SK-N-MC (cell line): ENCODE data around the gene PON2.
A peak's percentile ranks its signal among the peaks of the same experiment; 100 is the strongest.

ENCODE experiments used
- DNase-seq: peaks from one replicate; pipeline ENCODE4 v3.0.0-alpha.2; 2011; ENCODE audit warnings: low read depth, low spot score
- H3K27ac ChIP-seq: fragments of 200-600 bp; sonication (generic); 2 replicates; pipeline ENCODE4 v1.5.1; 2016; ENCODE audit warnings: mixed run types
- H3K36me3 ChIP-seq: fragments of 200-600 bp; sonication (generic); 2 replicates; pipeline ENCODE4 v1.6.1; 2017; ENCODE audit warnings: antibody characterized with exemption, low read length, mixed read lengths; ENCODE audit not compliant: insufficient read depth
- H3K4me3 ChIP-seq: fragments of 200-600 bp; sonication (generic); 2 replicates; pipeline ENCODE4 v1.5.1; 2016
- H3K9ac ChIP-seq: fragments of 200-600 bp; sonication (generic); 2 replicates; pipeline ENCODE4 v1.8.0; 2017; ENCODE audit warnings: mixed run types, mixed read lengths; ENCODE audit not compliant: insufficient read length
- H3K9me3 ChIP-seq: fragments of 200-600 bp; sonication (generic); 2 replicates; pipeline ENCODE4 v1.6.1; 2017; ENCODE audit warnings: low read depth, mild to moderate bottlenecking, antibody characterized with exemption, low read length, moderate library complexity, mixed read lengths
- EZH2 ChIP-seq: fragments of 200-600 bp; sonication (generic); IDR thresholded peaks from one replicate; pipeline ENCODE4 v1.6.1; 2017; ENCODE audit warnings: antibody characterized with exemption
- FOXP2 ChIP-seq: optimal IDR thresholded peaks from 2 replicates; pipeline ENCODE3; 2011; ENCODE audit warnings: mild to moderate bottlenecking, moderate library complexity; ENCODE audit not compliant: insufficient read depth; ENCODE audit errors: extremely low read length, control extremely low read depth
- POLR2AphosphoS5 ChIP-seq: IDR thresholded peaks from 2 replicates; pipeline ENCODE4 v1.6.1; 2012; ENCODE audit warnings: mild to moderate bottlenecking, low read depth, low read length, borderline replicate concordance

PON2 gene

DNA sequence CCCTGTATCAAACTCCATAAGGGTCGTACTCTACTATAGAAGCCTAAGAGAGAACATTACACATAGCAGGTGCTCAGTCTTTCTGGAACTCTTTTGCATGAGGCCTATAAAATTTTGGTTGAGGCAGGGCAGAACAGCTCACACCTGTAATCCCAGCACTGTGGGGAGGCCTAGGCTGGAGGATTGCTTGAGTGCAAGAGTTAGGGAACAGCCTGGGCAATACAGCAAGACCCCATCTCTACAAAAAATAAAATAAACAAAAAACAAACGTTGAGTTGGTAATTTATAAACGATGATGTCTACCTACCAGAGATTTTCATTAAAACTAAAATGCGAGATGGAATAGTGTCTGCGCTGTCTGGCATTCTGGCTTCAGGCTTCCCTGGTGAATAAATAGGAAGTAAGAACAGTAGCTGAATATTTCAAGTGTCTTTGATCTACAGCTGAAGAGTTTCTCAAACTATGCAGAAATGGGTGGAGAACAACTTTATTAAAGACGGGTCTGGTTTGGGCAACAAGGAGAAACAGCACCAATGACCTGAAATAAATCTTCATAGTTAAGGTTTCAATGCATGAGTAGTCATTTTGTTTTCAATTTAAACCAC is 774 bp downstream of the PON2 start:
- peaks cover 14% of the 10 kb centered on the region for H3K36me3 ChIP-seq
- H3K4me3 ChIP-seq = peak overlapping the region; percentile 94
- peak overlapping the region; percentile 77 for H3K27ac ChIP-seq
- DNase-seq = no peak
- no peaks in the 10 kb centered on the region for H3K9me3 ChIP-seq
- H3K9ac ChIP-seq = peak overlapping the region; percentile 91
- TF ChIP-seq POLR2AphosphoS5 (no peak), EZH2 (no peak), FOXP2 (no peak)

DNA sequence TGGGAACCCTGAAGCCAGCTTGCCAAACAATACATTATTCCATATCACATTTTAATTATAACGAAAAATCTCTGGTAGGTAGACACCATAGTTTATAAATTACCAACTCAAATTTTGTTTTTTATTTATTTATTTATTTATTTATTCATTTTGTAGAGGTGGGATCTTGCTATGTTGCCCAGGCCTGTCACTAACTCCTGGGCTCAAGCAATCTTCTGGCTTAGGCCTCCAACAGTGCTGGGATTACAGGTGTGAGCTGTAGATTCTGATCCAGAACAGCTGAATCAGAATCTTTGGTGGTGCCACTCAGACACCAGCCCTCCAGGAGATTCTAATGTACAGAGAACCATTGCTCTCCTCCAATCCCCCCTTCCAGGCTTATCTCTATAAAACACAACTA is 1.7 kb downstream of the PON2 start:
- no peak for DNase-seq
- no peaks in the 10 kb centered on the region for H3K9me3 ChIP-seq
- H3K4me3 ChIP-seq = no peak overlapping the region
- no peak overlapping the region for H3K27ac ChIP-seq
- H3K36me3 ChIP-seq = peaks cover 14% of the 10 kb centered on the region
- H3K9ac ChIP-seq = no peak overlapping the region
- TF ChIP-seq FOXP2 = no peak
- no peak for TF ChIP-seq EZH2
- no peak for TF ChIP-seq POLR2AphosphoS5

DNA sequence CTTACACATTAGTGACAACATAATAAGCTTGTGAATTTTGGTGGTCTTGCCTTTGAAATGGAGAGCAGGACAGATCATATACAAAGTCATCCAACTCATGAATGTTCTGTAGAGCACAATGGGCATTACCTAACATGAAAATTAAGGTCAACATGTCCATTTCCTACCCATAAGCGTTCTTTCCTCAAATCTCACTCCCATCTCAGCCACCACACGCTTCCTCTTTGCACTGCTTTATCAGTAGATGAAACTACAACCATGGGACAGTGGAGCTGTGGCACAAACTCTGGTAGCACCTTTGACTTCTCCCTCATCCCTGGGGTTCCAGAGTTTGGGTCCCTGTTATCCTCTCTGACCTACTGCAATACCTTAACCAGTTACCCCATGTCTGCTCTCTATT is 2.2 kb downstream of the PON2 start:
- H3K36me3 ChIP-seq = peaks cover 14% of the 10 kb centered on the region
- no peak for DNase-seq
- H3K9me3 ChIP-seq = no peaks in the 10 kb centered on the region
- H3K27ac ChIP-seq = no peak overlapping the region
- H3K4me3 ChIP-seq = no peak overlapping the region
- no peak overlapping the region for H3K9ac ChIP-seq
- no peak for TF ChIP-seq POLR2AphosphoS5
- no peak for TF ChIP-seq EZH2
- TF ChIP-seq FOXP2 = no peak

DNA sequence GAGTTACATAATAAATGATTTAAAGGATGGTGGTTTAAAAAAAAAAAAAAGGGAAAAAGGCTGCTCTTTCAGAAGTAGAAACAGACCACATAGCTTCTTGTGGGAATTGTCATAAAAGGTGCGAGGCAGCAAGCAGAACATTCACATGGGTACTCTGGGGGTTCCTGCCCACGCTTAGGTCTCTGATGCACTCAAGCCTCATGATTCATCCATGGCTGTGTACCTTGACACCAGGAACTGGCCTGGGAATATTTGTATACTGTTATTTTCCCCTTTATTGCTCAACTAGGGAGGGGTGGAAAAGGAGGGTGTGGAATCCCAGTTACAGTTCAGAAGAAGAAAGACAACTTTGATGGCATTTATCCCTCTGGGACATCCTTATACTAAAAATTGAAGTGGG is 4.0 kb downstream of the PON2 start:
- H3K9me3 ChIP-seq = no peaks in the 10 kb centered on the region
- peaks cover 14% of the 10 kb centered on the region for H3K36me3 ChIP-seq
- TF ChIP-seq POLR2AphosphoS5 = no peak
- no peak for TF ChIP-seq EZH2
- no peak for TF ChIP-seq FOXP2
- no peak overlapping the region for H3K27ac ChIP-seq
- no peak overlapping the region for H3K9ac ChIP-seq
- H3K4me3 ChIP-seq = no peak overlapping the region
- DNase-seq = no peak

DNA sequence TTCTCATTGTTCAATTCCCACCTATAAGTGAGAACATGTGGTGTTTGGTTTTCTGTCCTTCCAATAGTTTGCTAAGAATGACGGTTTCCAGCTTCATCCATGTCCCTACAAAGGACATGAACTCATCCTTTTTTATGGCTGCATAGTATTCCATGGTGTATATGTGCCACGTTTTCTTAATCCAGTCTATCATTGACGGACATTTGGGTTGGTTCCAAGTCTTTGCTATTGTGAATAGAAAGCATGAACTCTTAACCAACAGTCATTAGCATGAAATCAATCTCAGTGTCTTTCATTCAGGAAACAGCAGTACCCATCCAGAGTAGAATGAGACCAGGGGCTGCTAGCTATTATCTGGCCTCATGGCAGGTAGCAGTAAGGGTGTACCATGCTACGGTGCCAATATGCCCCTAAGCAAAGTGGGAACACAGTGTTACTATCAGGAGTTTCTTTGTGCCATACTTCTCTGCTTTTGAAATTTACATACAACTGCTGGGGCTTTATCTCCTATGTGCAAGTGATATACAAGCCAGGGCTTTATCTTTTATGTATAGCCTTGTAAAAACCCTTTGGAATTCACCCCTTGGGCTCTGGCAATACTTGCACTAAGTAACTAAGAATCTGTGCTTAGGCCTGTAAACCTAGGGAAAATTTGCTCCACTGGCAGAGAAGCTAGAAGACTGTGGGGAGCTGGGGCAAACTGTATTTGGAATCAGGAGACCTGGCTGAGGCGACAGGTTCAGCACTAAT is 5.4 kb downstream of the PON2 start:
- Histone ChIP-seq H3K27ac (no peak overlapping the region), H3K9me3 (no peaks in the 10 kb centered on the region), H3K36me3 (peaks cover 18% of the 10 kb centered on the region), H3K4me3 (no peak overlapping the region), H3K9ac (no peak overlapping the region)
- no peak for DNase-seq
- no peak for TF ChIP-seq POLR2AphosphoS5
- TF ChIP-seq FOXP2 = no peak
- TF ChIP-seq EZH2 = no peak

DNA sequence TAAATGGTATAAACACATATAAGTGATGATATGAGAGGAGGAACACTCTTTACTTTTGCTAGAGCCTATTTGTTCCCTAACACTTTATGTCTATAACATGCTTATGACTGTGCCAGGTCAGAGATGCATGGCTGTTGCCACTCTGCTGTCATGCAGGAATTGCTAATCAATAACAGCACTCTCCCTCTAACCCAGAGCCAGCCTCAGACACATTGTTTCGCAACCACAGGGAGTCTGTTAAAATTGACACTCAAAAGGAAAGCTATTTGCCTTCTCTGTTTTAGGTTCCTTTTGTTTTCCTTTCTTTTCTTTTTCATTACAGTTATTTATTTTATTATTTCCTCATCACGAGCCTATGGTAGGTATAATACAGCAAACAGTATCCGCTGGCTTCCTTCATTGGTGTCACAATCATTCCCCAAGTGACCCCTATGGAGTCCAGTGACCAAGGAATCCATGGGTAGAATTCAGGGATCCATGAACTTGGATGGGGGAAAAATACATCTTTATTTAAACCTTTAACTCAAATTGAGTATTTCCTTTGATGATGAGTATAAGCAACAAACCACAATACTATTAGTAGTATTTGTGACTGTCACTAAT is 6.8 kb downstream of the PON2 start:
- Histone ChIP-seq H3K9me3 (no peaks in the 10 kb centered on the region), H3K9ac (no peak overlapping the region), H3K4me3 (no peak overlapping the region), H3K36me3 (peaks cover 21% of the 10 kb centered on the region), H3K27ac (no peak overlapping the region)
- TF ChIP-seq POLR2AphosphoS5 (no peak), EZH2 (no peak), FOXP2 (no peak)
- DNase-seq = no peak

DNA sequence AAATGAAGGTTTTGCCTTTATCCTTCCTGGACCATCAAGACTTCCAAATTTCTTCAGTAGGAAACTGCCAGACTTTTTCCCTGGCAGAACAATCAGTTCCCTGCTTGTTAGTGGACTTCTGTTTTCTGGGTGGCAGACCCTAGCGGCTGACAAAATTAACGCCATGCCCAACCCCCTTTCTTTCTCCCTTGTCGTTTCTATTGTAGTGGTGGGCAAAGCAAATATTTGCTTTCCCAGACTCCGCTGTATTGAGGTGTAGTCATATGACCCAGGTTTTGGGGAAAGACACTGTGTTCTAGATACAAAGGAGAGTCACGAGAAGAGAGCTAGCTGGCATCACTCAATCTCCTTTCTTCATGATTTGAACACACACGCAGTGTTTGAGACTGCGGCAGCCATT is 7.7 kb downstream of the PON2 start:
- no peak for DNase-seq
- no peak overlapping the region for H3K27ac ChIP-seq
- peaks cover 21% of the 10 kb centered on the region for H3K36me3 ChIP-seq
- no peak overlapping the region for H3K4me3 ChIP-seq
- TF ChIP-seq EZH2 (no peak), FOXP2 (no peak), POLR2AphosphoS5 (no peak)
- H3K9ac ChIP-seq = no peak overlapping the region
- H3K9me3 ChIP-seq = no peaks in the 10 kb centered on the region

DNA sequence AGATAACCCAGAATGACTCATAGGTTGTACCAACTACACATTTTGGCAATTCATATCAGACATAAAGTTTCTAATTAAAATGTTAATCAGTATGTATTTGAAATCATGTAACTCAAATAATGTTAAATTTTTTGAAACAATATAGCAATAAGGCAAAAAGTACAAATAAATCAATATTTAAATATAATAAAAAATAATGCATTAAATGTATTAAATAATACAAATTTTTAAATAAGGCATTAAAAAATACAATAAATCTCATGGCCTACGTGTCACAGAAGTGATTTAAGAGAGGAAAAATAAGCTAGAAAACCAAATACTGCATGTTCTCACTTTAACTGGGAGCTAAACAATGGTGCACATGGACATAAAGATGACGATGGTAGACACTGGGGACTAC is 9.1 kb downstream of the PON2 start:
- no peak for DNase-seq
- Histone ChIP-seq H3K27ac (no peak overlapping the region), H3K36me3 (peaks cover 29% of the 10 kb centered on the region), H3K9me3 (no peaks in the 10 kb centered on the region), H3K9ac (no peak overlapping the region), H3K4me3 (no peak overlapping the region)
- TF ChIP-seq EZH2 (no peak), POLR2AphosphoS5 (no peak), FOXP2 (no peak)

DNA sequence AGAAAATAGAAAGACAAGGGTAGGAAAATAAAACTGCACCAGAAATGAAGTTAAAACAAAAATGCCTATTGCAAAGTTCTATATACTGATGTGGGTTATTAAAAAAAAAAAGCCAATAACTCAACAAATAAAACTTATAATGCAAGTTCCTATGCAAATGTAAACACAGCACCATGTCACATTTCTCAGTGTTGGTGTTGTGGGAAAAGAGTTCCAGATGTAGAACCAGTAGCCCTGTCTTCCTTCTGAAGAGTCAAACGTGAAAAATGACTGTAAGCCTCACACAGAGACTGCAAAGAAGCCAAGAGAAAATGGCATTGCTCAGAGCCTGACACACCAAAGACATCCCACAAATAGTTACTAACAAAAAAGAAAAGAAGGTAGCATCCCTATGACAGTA is 10.1 kb downstream of the PON2 start:
- Histone ChIP-seq H3K27ac (no peak overlapping the region), H3K4me3 (no peak overlapping the region), H3K36me3 (peaks cover 33% of the 10 kb centered on the region), H3K9ac (no peak overlapping the region), H3K9me3 (no peaks in the 10 kb centered on the region)
- TF ChIP-seq EZH2 (no peak), POLR2AphosphoS5 (no peak)
- DNase-seq = no peak
